Epithelial cell of esophagus (primary cell): ENCODE data around the gene AOPEP.

Experiments used
- DNase-seq: peaks from one replicate; pipeline ENCODE4 v3.0.0; 2010; ENCODE audit warnings: low read depth
- H3K4me3 ChIP-seq: 2 replicates; pipeline ENCODE4 v1.5.1; 2011; ENCODE audit warnings: mild to moderate bottlenecking, low read length, control low read depth
- TF ChIP-seq, protein P1 (sequence below): IDR thresholded peaks from 2 replicates; pipeline ENCODE4 v1.5.1; 2011; ENCODE audit warnings: low read depth, mild to moderate bottlenecking, low read length, control low read depth, inconsistent platforms; ENCODE audit not compliant: insufficient read depth; ENCODE audit errors: missing control alignments

The AOPEP gene

DNA sequence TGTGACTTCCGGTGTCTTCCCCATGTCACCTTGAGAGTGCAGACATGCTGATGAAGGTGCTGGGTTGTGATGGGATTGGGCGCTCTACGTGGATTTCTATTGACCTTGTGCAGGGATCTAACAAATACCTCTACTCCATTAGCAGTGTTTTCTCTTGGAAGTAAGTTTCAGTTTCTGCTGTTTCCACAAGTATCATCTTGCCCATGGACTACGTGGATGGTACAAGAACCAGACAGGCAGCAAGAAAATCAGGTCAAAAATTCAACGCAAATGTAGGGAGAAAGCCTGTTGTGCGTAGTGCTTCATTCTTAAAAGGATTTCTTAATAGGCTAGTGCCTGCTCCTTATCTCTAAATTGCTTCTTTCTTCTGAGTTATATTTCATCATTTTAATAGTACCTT is 60.8 kb downstream of the AOPEP start:
- H3K4me3 ChIP-seq, result no peak overlapping the region
- DNase-seq, result peak; percentile 70
- TF ChIP-seq, protein P1, sequence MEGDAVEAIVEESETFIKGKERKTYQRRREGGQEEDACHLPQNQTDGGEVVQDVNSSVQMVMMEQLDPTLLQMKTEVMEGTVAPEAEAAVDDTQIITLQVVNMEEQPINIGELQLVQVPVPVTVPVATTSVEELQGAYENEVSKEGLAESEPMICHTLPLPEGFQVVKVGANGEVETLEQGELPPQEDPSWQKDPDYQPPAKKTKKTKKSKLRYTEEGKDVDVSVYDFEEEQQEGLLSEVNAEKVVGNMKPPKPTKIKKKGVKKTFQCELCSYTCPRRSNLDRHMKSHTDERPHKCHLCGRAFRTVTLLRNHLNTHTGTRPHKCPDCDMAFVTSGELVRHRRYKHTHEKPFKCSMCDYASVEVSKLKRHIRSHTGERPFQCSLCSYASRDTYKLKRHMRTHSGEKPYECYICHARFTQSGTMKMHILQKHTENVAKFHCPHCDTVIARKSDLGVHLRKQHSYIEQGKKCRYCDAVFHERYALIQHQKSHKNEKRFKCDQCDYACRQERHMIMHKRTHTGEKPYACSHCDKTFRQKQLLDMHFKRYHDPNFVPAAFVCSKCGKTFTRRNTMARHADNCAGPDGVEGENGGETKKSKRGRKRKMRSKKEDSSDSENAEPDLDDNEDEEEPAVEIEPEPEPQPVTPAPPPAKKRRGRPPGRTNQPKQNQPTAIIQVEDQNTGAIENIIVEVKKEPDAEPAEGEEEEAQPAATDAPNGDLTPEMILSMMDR, result no peak

DNA sequence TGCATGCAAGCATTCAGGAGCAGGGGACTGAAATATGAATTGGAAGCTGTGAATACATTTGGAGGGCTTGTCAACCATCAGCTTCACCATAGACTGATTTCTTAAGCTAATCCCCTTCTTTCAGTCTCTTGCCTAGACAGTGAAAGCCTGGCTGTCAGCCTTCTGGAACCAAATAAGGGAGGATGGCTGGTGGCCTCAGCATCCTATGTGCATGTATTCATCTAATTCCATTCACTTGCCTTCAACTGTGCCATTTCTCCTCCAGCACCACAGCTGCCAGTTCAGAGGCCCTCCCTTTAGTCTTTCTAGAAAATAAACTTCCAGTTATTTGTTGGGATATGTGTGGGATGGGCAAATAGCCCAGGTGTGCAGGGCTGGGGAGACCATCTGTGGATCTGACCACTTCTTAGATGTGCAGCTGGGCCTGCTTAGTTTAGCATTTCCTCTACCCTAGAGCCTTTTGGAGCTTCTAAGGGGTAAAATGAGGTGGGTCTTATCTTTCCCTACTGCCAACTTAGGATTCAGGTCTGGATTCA is 62.1 kb downstream of the AOPEP start:
- no peak overlapping the region for H3K4me3 ChIP-seq
- DNase-seq, result no peak
- TF ChIP-seq, protein P1, result no peak

DNA sequence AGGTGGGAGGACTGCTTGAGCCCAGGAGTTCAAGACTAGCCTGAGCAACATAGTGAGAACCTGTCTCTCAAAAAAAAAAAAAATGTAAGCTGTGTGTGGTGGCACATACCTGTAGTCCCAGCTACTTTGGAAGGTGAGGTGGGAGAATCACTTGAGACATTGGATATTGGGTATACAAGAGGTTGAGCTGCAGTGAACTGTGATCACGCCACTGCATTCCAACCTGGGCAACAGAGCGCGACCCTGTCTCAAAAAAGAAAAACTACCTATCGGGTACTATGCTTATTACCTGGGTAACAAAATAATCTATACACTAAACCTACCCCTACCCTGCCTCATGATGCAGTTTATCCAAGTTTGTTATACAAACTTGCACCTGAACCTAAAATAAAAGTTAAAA is 64.9 kb downstream of the AOPEP start:
- no peak for DNase-seq
- TF ChIP-seq, protein P1, result no peak
- no peak overlapping the region for H3K4me3 ChIP-seq

DNA sequence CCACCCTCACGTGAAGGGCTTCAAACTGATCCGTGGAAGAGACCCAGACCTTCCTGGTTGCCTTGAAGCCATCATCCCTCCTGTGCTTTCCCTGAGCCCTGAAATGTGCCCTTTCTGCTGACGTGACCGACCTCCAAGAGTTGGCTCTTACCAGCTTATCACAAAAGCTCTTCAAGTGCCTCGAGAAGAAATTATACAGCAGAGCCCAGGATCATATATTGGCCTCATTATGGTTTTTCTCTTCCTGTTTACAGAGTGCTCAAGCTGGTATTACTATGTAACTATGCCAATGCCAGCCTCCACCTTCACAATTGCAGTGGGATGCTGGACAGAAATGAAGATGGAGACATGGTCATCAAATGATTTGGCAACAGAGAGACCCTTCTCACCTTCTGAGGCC is 66.0 kb downstream of the AOPEP start:
- TF ChIP-seq, protein P1, result no peak
- H3K4me3 ChIP-seq, result no peak overlapping the region
- no peak for DNase-seq

DNA sequence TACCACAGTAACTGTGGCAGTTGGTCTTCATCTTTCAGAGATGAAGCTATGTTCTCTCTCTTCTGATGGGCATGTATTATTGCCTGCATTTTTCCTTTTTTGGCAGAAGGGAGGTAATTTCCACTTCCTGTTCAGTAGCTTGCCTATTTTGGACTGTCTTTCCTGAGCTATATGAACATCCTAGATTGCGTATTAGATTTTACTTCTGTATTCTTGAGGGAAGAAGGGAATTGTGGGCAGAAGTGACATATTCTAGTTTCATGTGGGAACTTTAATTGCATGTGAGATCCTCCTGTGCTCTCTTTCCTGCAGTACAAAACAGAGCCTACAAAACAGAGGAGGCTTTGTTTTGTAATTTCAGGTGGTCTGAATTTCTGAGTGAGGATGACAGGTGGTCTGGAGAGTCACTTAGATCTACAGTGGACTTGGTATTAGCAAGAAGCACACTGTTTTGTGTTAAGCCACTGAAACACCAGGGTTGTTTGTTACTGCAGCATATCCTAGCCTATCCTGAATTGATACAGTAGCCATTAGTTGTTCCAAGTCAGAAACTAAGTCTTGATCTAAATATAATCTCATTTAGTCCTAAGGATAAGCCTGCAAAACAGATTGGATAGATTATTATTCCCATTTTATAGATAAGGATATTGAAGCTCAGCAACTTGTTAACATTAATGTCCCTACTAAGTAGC is 68.1 kb downstream of the AOPEP start:
- no peak for DNase-seq
- no peak overlapping the region for H3K4me3 ChIP-seq
- TF ChIP-seq, protein P1, result no peak

DNA sequence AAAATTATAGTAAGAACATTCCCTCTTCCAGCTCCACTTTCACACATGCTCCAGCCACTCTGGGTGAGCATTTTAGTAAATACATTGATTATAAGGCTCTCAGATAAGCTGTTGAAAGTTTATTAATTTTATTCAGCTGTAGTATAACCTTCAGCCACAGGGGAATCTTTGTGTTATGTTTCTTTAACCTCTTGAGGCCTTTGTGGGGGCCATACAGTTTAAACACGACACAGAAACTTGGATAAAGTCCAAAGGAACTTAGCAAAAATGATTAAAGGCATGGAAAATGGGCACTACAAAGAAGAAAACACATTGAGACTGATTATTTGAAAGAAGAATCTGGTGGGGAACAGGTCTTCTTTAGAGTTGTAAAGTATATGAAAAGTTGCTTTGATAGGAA is 70.2 kb downstream of the AOPEP start:
- no peak for DNase-seq
- TF ChIP-seq, protein P1, result no peak
- H3K4me3 ChIP-seq, result no peak overlapping the region

DNA sequence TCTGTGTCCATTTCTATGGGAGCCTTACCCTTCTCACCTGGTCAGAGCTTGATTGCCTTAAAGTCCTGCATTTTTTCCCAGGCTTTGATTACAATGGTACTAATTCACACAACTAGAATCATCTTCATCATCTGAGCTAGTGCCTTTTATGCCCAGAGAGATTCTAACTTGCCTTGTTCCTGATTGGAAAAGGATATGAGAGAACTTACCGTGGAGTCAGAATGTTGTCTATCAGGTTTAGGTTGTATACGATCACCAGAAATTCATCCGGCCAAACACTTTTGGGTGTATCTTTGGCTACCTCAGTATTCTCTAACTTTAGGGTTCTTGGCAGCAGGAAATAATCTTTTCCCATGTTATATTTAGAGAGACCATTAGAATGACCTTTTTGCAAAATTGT is 71.7 kb downstream of the AOPEP start:
- TF ChIP-seq, protein P1, result no peak

More for the DNA sequence above, 71.7 kb downstream of the AOPEP start:
- DNase-seq, result no peak
- no peak overlapping the region for H3K4me3 ChIP-seq
